ENCODE measurements around the gene RAMP3.

The RAMP3 gene

DNA sequence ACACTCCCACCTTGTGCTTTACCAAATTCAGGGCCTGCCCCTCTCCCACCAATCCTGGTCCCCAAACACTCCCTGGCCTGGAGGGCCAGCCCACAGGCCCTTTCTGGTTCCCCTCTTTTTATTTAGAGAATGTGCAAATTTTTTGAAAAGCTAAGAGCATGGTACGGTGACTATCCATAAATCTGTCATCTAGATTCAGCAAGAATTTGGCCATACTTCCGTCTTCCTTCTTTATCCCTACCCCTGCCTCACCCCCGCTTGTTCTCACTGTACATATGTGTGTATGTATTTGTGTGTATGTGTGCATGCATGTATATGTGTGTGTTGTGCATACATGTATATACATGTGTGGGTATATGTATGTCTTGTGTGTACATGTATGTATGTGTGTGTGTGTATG lies 38.0 kb upstream of the RAMP3 start:
- DNase-seq (ENCODE audit: low spot score) = no peak
- ATAC-seq (ENCODE audit: low read depth) = no peak
- H3K4me3 ChIP-seq (ENCODE audit: severe bottlenecking) = no peak overlapping the region
- no peaks in the 10 kb centered on the region for H3K4me1 ChIP-seq (ENCODE audit: insufficient read depth, poor library complexity, severe bottlenecking)
- no peaks in the 10 kb centered on the region for H3K9me3 ChIP-seq (ENCODE audit: severe bottlenecking)
- TF ChIP-seq CTCF (IDR thresholded peaks at IDR 0.05; ENCODE audit: poor library complexity, severe bottlenecking) = no peak
- H3K27ac ChIP-seq (ENCODE audit: poor library complexity, severe bottlenecking) = no peak overlapping the region
- no peaks in the 10 kb centered on the region for H3K27me3 ChIP-seq (ENCODE audit: insufficient read depth, poor library complexity, severe bottlenecking)
- H3K36me3 ChIP-seq (ENCODE audit: low read depth) = no peaks in the 10 kb centered on the region

- H3K36me3 ChIP-seq (ENCODE audit: low read depth) = no peaks in the 10 kb centered on the region
- H3K27ac ChIP-seq (ENCODE audit: poor library complexity, severe bottlenecking) = no peak overlapping the region
- H3K4me1 ChIP-seq (ENCODE audit: insufficient read depth, poor library complexity, severe bottlenecking) = no peaks in the 10 kb centered on the region
- DNase-seq (ENCODE audit: low spot score) (no peak), ATAC-seq (ENCODE audit: low read depth) (no peak)
- H3K27me3 ChIP-seq (ENCODE audit: insufficient read depth, poor library complexity, severe bottlenecking) = no peaks in the 10 kb centered on the region
- TF ChIP-seq CTCF (IDR thresholded peaks at IDR 0.05; ENCODE audit: poor library complexity, severe bottlenecking) = no peak
- H3K9me3 ChIP-seq (ENCODE audit: severe bottlenecking) = no peaks in the 10 kb centered on the region
- H3K4me3 ChIP-seq (ENCODE audit: severe bottlenecking) = no peak overlapping the region
These were observed 34.4 kb upstream of the RAMP3 start for GRCh38 chr7:45122975-45123860.

DNA sequence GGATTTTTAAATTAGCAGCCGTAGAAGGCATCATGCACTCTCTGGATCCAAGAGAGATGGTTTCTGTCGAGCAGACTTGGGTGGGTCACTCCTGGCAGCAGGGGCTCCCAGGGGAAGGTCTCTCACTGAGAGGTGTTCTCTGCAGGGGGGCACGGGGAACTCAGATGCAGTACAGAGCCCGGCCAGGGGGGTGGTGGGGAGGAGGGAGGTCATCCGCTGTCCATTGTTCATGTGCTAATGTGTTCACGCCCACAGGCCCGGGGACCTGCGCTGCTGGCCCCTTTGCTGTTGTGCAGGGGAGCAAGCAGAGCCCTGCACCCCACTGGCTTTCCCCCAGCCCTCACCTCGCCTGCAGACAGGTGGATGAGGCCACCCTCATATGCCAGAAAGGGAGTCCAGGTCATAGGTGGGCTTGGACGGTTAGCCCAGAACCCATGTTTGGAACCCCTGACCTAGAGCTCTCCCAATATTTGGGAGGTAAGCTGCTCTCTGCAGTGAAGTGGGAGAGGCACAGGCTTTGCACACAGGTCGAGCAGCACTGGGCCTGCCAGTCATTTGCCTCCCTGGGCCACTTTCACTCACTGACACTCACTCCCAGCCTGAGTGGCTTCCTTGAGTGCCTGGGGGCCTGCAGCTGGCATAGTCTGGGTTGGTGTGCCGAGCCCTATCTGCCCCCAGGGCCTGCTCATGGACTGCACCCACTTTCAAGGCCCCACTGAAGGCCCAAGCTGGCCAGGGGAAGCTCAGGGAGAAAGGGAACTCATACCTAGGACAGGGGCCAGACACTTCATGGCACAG lies 33.5 kb upstream of the RAMP3 start:
- DNase-seq (ENCODE audit: low spot score) = no peak
- H3K4me3 ChIP-seq (ENCODE audit: severe bottlenecking) = no peak overlapping the region
- no peak for TF ChIP-seq CTCF (IDR thresholded peaks at IDR 0.05; ENCODE audit: poor library complexity, severe bottlenecking)
- ATAC-seq (ENCODE audit: low read depth) = no peak
- H3K27me3 ChIP-seq (ENCODE audit: insufficient read depth, poor library complexity, severe bottlenecking) = no peaks in the 10 kb centered on the region
- no peak overlapping the region for H3K27ac ChIP-seq (ENCODE audit: poor library complexity, severe bottlenecking)
- no peaks in the 10 kb centered on the region for H3K9me3 ChIP-seq (ENCODE audit: severe bottlenecking)
- H3K36me3 ChIP-seq (ENCODE audit: low read depth) = no peaks in the 10 kb centered on the region
- H3K4me1 ChIP-seq (ENCODE audit: insufficient read depth, poor library complexity, severe bottlenecking) = no peaks in the 10 kb centered on the region

DNA sequence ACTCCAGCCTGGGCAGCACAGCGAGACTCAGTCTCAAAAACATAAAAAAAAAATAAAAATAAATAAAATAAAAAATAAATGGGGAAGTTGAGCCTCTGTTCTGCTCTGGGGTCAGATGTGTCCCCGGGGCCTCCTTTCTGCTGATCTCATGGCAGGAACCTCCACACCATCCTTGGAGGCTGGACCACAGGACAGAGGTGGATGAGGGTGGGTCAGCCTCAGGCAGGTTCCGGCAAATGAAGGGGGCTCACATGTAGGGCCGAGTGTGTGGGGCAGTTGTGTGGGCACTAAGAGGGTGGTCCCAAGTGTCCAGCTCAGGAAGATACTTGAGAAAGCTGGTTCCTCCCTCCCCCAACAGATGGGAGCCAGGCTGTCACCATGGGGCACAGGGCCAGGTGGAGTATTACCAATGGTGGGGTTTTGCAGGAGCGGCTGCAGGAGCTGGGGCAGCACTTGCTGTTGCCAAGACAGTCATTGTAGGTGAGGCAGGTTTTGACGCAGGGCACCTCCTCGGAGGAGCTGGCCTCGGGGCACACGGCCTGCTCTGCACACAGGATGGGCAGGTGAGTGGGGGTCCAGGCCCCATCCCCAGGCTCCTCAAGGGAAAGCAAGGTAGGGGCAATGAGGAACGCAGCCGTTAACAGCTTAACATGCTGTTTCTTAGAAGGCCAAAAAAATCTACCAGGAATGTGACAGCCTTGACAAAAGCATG lies 32.2 kb upstream of the RAMP3 start:
- Histone ChIP-seq H3K4me3 (ENCODE audit: severe bottlenecking) (no peak overlapping the region), H3K36me3 (ENCODE audit: low read depth) (no peaks in the 10 kb centered on the region), H3K9me3 (ENCODE audit: severe bottlenecking) (no peaks in the 10 kb centered on the region), H3K4me1 (ENCODE audit: insufficient read depth, poor library complexity, severe bottlenecking) (no peaks in the 10 kb centered on the region), H3K27me3 (ENCODE audit: insufficient read depth, poor library complexity, severe bottlenecking) (no peaks in the 10 kb centered on the region), H3K27ac (ENCODE audit: poor library complexity, severe bottlenecking) (no peak overlapping the region)
- DNase-seq (ENCODE audit: low spot score) (no peak), ATAC-seq (ENCODE audit: low read depth) (no peak)
- TF ChIP-seq CTCF (IDR thresholded peaks at IDR 0.05; ENCODE audit: poor library complexity, severe bottlenecking) = no peak

Data from RWPE2 (cell line).